Endothelial cell of umbilical vein (primary cell): ENCODE measurements around the gene SPTLC1. TPM values are rescaled to one million over a fixed set of nuclear protein-coding genes. Genes with fewer than 3 reads are reported as not detected.

ENCODE experiments used
- BruUV-seq: library from RNA; stranded (reverse); fragments of 400-500 nt; replicated peaks from 2 replicates; lab custom pipeline; 2021; lab: Mats Ljungman, UMichigan
- CTCF ChIA-PET: fragments of 300-600, 350-600 bp; sonication (Branson Sonifier 250); formaldehyde crosslinking; loops from one replicate; lab custom pipeline; 2021; ENCODE audit warnings: antibody characterized with exemption, inconsistent platforms; lab: Charles Lee
- POLR2A ChIA-PET: fragments of 300-600, 350-600 bp; sonication (Branson Sonifier 250); formaldehyde crosslinking; loops from one replicate; lab custom pipeline; 2021; ENCODE audit warnings: antibody characterized with exemption, inconsistent platforms; lab: Charles Lee
- DNase-seq: peaks from one replicate; pipeline ENCODE4 v3.0.0-alpha.2; 2011; ENCODE audit warnings: low read depth, low spot score
- FAIRE-seq: peaks from 2 replicates; lab custom pipeline; 2011; peaks lifted over from hg19 to GRCh38; lab: Jason Lieb, UNC
- H2AFZ ChIP-seq: 2 replicates; pipeline ENCODE4 v1.6.0; 2012; ENCODE audit warnings: low read depth, low read length, control low read depth, inconsistent platforms
- H3K27ac ChIP-seq: 2 replicates; pipeline ENCODE4 v1.5.1; 2011; ENCODE audit warnings: low read depth, mild to moderate bottlenecking, control low read depth, low read length, moderate library complexity; ENCODE audit not compliant: insufficient read depth
- H3K27me3 ChIP-seq, 2 experiments: 2 replicates each; pipeline versions ENCODE4 v1.6.0 to v1.6.1; 2011; ENCODE audit warnings: low read length in 2 of 2, mixed read lengths in 1 of 2; ENCODE audit not compliant: control insufficient read depth in 2 of 2, insufficient read depth in 2 of 2
- H3K36me3 ChIP-seq, 2 experiments: 2 replicates in 1 of 2; 3 replicates in 1 of 2; pipeline ENCODE4 v1.5.1; 2011; ENCODE audit warnings: low read length in 2 of 2, mild to moderate bottlenecking in 1 of 2, moderate library complexity in 1 of 2; ENCODE audit not compliant: control insufficient read depth in 2 of 2, insufficient read depth in 2 of 2; ENCODE audit errors: extremely low read depth in 1 of 2
- H3K4me1 ChIP-seq: 3 replicates; pipeline ENCODE4 v1.5.1; 2011; ENCODE audit warnings: mild to moderate bottlenecking, low read length; ENCODE audit not compliant: control insufficient read depth, insufficient read depth; ENCODE audit errors: extremely low read depth
- H3K4me2 ChIP-seq: 2 replicates; pipeline ENCODE4 v1.6.1; 2011; ENCODE audit warnings: low read length, control low read depth, mixed read lengths; ENCODE audit not compliant: insufficient read depth
- H3K4me3 ChIP-seq, 3 experiments: fragments of 200-600 bp in 1 of 3; sonication (generic), shearing (Covaris generic) in 1 of 3; replicated peaks in 1 of 3; 2 replicates each; pipeline ENCODE4 v1.5.1; 2011 to 2016; ENCODE audit warnings: control low read depth in 3 of 3, low read length in 3 of 3, mild to moderate bottlenecking in 2 of 3, inconsistent platforms in 1 of 3, low read depth in 1 of 3, moderate library complexity in 1 of 3; ENCODE audit not compliant: insufficient read depth in 1 of 3
- H3K79me2 ChIP-seq: 2 replicates; pipeline ENCODE4 v1.6.0; 2012; ENCODE audit warnings: low read length, inconsistent platforms; ENCODE audit not compliant: control insufficient read depth, insufficient read depth
- H3K9ac ChIP-seq: replicated peaks from 2 replicates; pipeline ENCODE3; 2011; ENCODE audit warnings: low read length, control low read depth; ENCODE audit not compliant: insufficient read depth; ENCODE audit errors: extremely low read depth
- H3K9me1 ChIP-seq: replicated peaks from 3 replicates; pipeline ENCODE4 v1.6.0; 2011; ENCODE audit warnings: mild to moderate bottlenecking, low read length; ENCODE audit not compliant: control insufficient read depth, insufficient read depth; ENCODE audit errors: extremely low read depth
- H3K9me3 ChIP-seq: replicated peaks from 2 replicates; pipeline ENCODE4 v1.5.1; 2012; ENCODE audit warnings: low read length, inconsistent platforms; ENCODE audit not compliant: control insufficient read depth, insufficient read depth
- H4K20me1 ChIP-seq: replicated peaks from 2 replicates; pipeline ENCODE3; 2011; ENCODE audit warnings: mild to moderate bottlenecking, low read length; ENCODE audit not compliant: control insufficient read depth, insufficient read depth; ENCODE audit errors: extremely low read depth
- EZH2 ChIP-seq: IDR thresholded peaks from 2 replicates; pipeline ENCODE4 v1.6.1; 2012; ENCODE audit warnings: borderline replicate concordance, low read depth, mild to moderate bottlenecking, moderate library complexity, low read length, inconsistent platforms; ENCODE audit not compliant: severe bottlenecking
- FOS ChIP-seq: IDR thresholded peaks from 2 replicates; pipeline ENCODE4 v1.6.1; 2011; ENCODE audit warnings: mild to moderate bottlenecking, low read length, moderate library complexity, borderline replicate concordance; ENCODE audit not compliant: insufficient read depth
- GATA2 ChIP-seq: IDR thresholded peaks from 2 replicates; pipeline ENCODE4 v1.7.0; 2011; ENCODE audit warnings: low read depth, mild to moderate bottlenecking, moderate library complexity, mixed read lengths, low read length; ENCODE audit not compliant: insufficient read length, insufficient read depth
- JUN ChIP-seq: IDR thresholded peaks from 2 replicates; pipeline ENCODE4 v1.6.1; 2011; ENCODE audit warnings: borderline replicate concordance, low read depth; ENCODE audit not compliant: insufficient read length, insufficient read depth
- MYC ChIP-seq: IDR thresholded peaks from one replicate; pipeline ENCODE4 v1.6.1; 2011; ENCODE audit warnings: mild to moderate bottlenecking, low read depth, low read length
- POLR2A ChIP-seq: IDR thresholded peaks from 2 replicates; pipeline ENCODE4 v1.6.1; 2012; ENCODE audit warnings: low read depth, mild to moderate bottlenecking, control low read depth, low read length
- POLR2AphosphoS5 ChIP-seq: IDR thresholded peaks from 2 replicates; pipeline ENCODE4 v1.6.1; 2012; ENCODE audit warnings: low read depth, mild to moderate bottlenecking, control low read depth, low read length, moderate library complexity; ENCODE audit not compliant: insufficient read depth
- dilution Hi-C: fragments of 300-500 bp; cut with MboI; formaldehyde crosslinking; loops from one replicate; pipeline ENCODE4 v1.15.0; 2019; ENCODE audit warnings: low sequenced_read_pairs; ENCODE audit not compliant: extremely low pct_ligation_motif_present
- intact Hi-C: fragments of 100-400 bp; cut with micrococcal nuclease; formaldehyde crosslinking; loops from one replicate; pipeline ENCODE4 v1.10.0; 2022
- polyA plus RNA-seq, 4 experiments: library from polyadenylated mRNA; depleted of rRNA in 3 of 4; stranded (reverse) in 3 of 4; unstranded in 1 of 4; fragments of >200 nt; gene quantifications; 2 replicates each; pipeline versions ENCODE4 v1.2.1 to v1.2.3, GENCODE V29; 2011 to 2012; ENCODE audit warnings: missing spikeins in 1 of 4
- total RNA-seq: library from RNA; stranded (reverse); gene quantifications from 2 replicates; pipeline ENCODE4 v1.2.3, GENCODE V29; 2021
- TF ChIP-seq, protein P1 (sequence below): IDR thresholded peaks from 2 replicates; pipeline ENCODE4 v1.6.1; 2011; ENCODE audit not compliant: insufficient read depth, insufficient read length
- TF ChIP-seq, protein P2 (sequence below), 2 donors: IDR thresholded peaks; 1 replicate in 1 of 2; 2 replicates in 1 of 2; pipeline ENCODE4 v1.5.1; 2011; ENCODE audit warnings: low read length in 2 of 2, mild to moderate bottlenecking in 2 of 2, moderate library complexity in 2 of 2, control low read depth in 1 of 2, inconsistent platforms in 1 of 2, low read depth in 1 of 2; ENCODE audit not compliant: insufficient read depth in 1 of 2; ENCODE audit errors: extremely low read depth in 1 of 2

SPTLC1 gene
- total and polyA plus RNA-seq, 2 donors (not counting 3 experiments of a cell fraction or from before 2014, with no cell fraction given) = 35.9 to 68.5 TPM

DNA sequence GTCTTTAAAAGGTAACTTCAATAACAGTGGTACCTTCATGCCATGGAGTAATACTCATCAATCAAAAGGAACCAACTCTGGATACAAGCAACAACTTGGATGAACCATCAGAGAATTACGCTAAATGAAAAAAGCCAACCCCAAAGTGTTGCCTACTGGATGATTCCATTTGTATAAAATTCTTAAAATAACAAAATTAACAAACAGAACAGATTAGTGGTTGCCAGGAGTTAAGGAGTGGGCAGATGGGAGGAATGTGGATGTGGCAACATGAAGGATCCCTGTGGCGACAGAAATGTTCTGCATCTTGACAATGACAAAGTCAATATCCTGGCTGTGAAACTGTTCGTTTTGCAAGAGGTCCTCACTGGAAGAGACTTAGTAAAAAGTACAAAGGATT, 50.5 kb downstream of the SPTLC1 start:
- BruUV-seq = no TSS peak
- TF ChIP-seq, protein P1, sequence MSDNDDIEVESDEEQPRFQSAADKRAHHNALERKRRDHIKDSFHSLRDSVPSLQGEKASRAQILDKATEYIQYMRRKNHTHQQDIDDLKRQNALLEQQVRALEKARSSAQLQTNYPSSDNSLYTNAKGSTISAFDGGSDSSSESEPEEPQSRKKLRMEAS = no peak
- no peak for TF ChIP-seq POLR2AphosphoS5
- no peak for TF ChIP-seq EZH2
- Histone ChIP-seq H3K4me1 (no peaks in the 10 kb centered on the region), H3K4me3 (no peak overlapping the region), H3K9ac (no peak overlapping the region), H2AFZ (no peak overlapping the region), H3K4me2 (no peak overlapping the region), H3K36me3 (peaks cover 8 to 13% of the 10 kb centered on the region in 2 experiments), H3K9me3 (no peaks in the 10 kb centered on the region), H3K27me3 (no peaks in the 10 kb centered on the region), H3K9me1 (no peaks in the 10 kb centered on the region), H3K27ac (no peak overlapping the region), H3K79me2 (peaks cover 20% of the 10 kb centered on the region), H4K20me1 (no peaks in the 10 kb centered on the region)
- DNase-seq (no peak), FAIRE-seq (no peak)
- dilution Hi-C loops (no loop called here), intact Hi-C loops (no loop called here)
- ChIA-PET POLR2A (no interaction called here), CTCF (no interaction called here)

DNA sequence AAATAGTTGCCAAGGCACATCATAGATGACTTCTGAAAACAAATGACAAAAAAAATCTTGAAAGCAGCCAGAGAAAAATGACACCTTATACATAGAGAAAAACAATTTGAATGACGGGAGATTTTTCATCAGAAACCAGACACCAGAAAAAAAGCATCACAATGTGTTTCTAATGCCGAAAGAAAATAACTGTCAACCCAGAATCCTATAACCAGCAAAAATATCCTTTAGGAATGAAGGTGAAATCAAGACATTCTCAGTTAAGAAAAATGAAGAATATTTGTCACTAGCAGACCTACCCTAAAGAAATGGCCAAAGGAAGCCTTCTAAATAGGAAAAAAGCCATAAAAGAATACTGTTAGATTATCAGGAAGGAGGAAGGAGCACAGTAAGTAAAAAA, 54.0 kb downstream of the SPTLC1 start:
- H3K4me1 ChIP-seq = no peaks in the 10 kb centered on the region
- ChIA-PET POLR2A (no interaction called here), CTCF (interaction anchor here (1.2 kb wide), 1 partner anchor 14 kb away, joined by 3 read pairs; no protein-coding TSS in a partner anchor)
- H3K9me3 ChIP-seq = no peaks in the 10 kb centered on the region
- dilution Hi-C loops (no loop called here), intact Hi-C loops (no loop called here)
- no peaks in the 10 kb centered on the region for H3K9me1 ChIP-seq
- H3K36me3 ChIP-seq = peaks cover 3 to 5% of the 10 kb centered on the region in 2 experiments
- H3K79me2 ChIP-seq = peaks cover 20% of the 10 kb centered on the region
- DNase-seq (no peak), FAIRE-seq (no peak)
- no peaks in the 10 kb centered on the region for H4K20me1 ChIP-seq
- H3K27ac ChIP-seq = no peak overlapping the region
- no peak overlapping the region for H3K9ac ChIP-seq
- H3K27me3 ChIP-seq = no peaks in the 10 kb centered on the region
- BruUV-seq = no TSS peak
- no peak overlapping the region for H3K4me3 ChIP-seq
- no peak overlapping the region for H2AFZ ChIP-seq
- H3K4me2 ChIP-seq = no peak overlapping the region
- TF ChIP-seq POLR2AphosphoS5 = no peak
- TF ChIP-seq, protein P2, sequence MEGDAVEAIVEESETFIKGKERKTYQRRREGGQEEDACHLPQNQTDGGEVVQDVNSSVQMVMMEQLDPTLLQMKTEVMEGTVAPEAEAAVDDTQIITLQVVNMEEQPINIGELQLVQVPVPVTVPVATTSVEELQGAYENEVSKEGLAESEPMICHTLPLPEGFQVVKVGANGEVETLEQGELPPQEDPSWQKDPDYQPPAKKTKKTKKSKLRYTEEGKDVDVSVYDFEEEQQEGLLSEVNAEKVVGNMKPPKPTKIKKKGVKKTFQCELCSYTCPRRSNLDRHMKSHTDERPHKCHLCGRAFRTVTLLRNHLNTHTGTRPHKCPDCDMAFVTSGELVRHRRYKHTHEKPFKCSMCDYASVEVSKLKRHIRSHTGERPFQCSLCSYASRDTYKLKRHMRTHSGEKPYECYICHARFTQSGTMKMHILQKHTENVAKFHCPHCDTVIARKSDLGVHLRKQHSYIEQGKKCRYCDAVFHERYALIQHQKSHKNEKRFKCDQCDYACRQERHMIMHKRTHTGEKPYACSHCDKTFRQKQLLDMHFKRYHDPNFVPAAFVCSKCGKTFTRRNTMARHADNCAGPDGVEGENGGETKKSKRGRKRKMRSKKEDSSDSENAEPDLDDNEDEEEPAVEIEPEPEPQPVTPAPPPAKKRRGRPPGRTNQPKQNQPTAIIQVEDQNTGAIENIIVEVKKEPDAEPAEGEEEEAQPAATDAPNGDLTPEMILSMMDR (IDR thresholded peaks at IDR 0.05; ENCODE audit: extremely low read depth in 1 of 2, insufficient read depth in 1 of 2, low read depth in 1 of 2, low read length in 2 of 2) = no peak
- TF ChIP-seq FOS = no peak
- TF ChIP-seq POLR2A = no peak
- TF ChIP-seq JUN = no peak
- TF ChIP-seq, protein P1 = no peak
- no peak for TF ChIP-seq GATA2
- no peak for TF ChIP-seq MYC
- no peak for TF ChIP-seq EZH2
